Activated CD8-positive, alpha-beta T cell treated with anti-CD3 and anti-CD28 coated beads, Interleukin-2, amount 10 ng/mL, durations not matched to agents 7 days and 5 days (primary cell): ENCODE results near the gene BLM. TPM values are rescaled to one million over a fixed set of nuclear protein-coding genes. Genes with fewer than 3 reads are reported as not detected.
"Not testable (repeated sequence)": the region's sequence is repeated elsewhere in the genome, so short reads cannot be mapped to it uniquely, and the experiment has no call there.

Source experiments
- ATAC-seq: fragments of 150-1000 bp; cut with Tn5 transposase; one replicate; pipeline ENCODE4 v1.10.0; 2021; ENCODE audit warnings: moderate library complexity
- CTCF ChIA-PET: fragments of 350-600 bp; sonication (Branson Sonifier 250); formaldehyde crosslinking; loops from one replicate; lab custom pipeline; 2021; ENCODE audit warnings: antibody characterized with exemption; lab: Charles Lee
- POLR2A ChIA-PET: fragments of 350-600 bp; sonication (Branson Sonifier 250); formaldehyde crosslinking; loops from one replicate; lab custom pipeline; 2021; ENCODE audit warnings: antibody characterized with exemption; lab: Charles Lee
- DNase-seq: peaks from one replicate; pipeline ENCODE4 v3.0.0-alpha.2; 2020
- H3K27ac Mint-ChIP-seq: one replicate; pipeline ENCODE4 v1.8.0; 2021; ENCODE audit warnings: mild to moderate bottlenecking, mixed read lengths
- H3K27me3 Mint-ChIP-seq: one replicate; pipeline ENCODE4 v1.8.0; 2021; ENCODE audit warnings: low read depth, mixed read lengths
- H3K36me3 Mint-ChIP-seq: one replicate; pipeline ENCODE4 v1.8.0; 2021; ENCODE audit warnings: low read depth, mixed read lengths
- H3K4me1 Mint-ChIP-seq: one replicate; pipeline ENCODE4 v1.8.0; 2021; ENCODE audit warnings: low read depth, mixed read lengths
- H3K4me3 Mint-ChIP-seq: one replicate; pipeline ENCODE4 v1.8.0; 2021; ENCODE audit warnings: mild to moderate bottlenecking, mixed read lengths
- H3K9me3 Mint-ChIP-seq: one replicate; pipeline ENCODE4 v1.8.0; 2022; ENCODE audit warnings: mixed read lengths; ENCODE audit not compliant: insufficient read depth
- total RNA-seq, 2 experiments: library from RNA; stranded (reverse); gene quantifications; one replicate each; pipeline ENCODE4 v1.2.3, GENCODE V29; 2021

Gene BLM
- total RNA-seq, 2 experiments from 2014 or later = 52.3 to 57.4 TPM

DNA sequence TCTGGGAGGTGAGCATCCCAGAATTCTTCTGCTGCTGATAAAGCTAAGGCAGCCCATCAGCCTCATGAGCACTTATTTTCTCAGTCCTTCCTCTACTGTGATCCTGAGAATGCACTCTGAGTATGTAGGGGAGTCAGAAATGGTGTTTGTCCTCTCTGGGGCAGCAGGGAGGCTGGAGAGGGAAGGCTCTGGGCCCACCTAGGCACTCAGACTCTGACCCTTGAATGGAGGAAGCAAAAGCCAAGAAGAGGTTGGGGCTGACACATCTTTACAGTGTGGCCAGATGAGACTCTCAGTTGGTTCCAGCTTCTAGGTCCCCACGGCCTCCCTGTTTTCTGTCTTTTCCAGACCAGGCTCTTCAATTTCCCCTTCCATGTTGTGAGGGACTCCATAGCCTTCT lies 36.1 kb upstream of the BLM start:
- H3K27me3 Mint-ChIP-seq = no peaks in the 10 kb centered on the region
- ChIA-PET CTCF (no interaction called here), POLR2A (interaction anchor here (0.6 kb wide), 1 partner anchor 16 kb away, joined by 3 read pairs; no protein-coding TSS in a partner anchor)
- H3K36me3 Mint-ChIP-seq = peaks cover 8% of the 10 kb centered on the region
- H3K4me1 Mint-ChIP-seq = peaks cover 64% of the 10 kb centered on the region
- no peak overlapping the region for H3K27ac Mint-ChIP-seq
- H3K4me3 Mint-ChIP-seq = no peak overlapping the region
- ATAC-seq = no peak
- DNase-seq = no peak
- no peaks in the 10 kb centered on the region for H3K9me3 Mint-ChIP-seq

DNA sequence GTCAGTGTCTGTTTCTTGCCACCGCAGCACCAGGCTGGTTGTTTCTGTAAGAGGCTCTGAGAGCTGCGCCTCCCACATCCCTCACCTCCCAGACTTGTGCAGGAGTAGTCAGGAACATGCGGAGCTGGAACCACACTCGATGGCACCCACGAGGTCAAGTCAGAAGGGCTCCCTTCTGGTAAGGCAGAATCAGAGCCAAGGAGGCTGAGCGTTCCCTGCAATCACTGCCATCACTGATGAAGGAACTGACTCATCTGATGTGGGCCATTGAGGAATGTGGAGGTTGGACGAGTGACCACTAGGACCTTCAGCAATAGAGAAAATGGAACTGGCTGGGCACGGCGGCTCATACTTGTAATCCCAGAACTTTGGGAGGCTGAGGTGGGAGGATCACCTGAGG lies 35.7 kb upstream of the BLM start:
- H3K9me3 Mint-ChIP-seq = no peaks in the 10 kb centered on the region
- POLR2A ChIA-PET = interaction anchor here (0.6 to 1.6 kb wide), 2 partner anchors 15 to 16 kb away, joined by 3 to 4 read pairs; no protein-coding TSS in a partner anchor
- no peak for DNase-seq
- no peak for ATAC-seq
- H3K4me1 Mint-ChIP-seq = peaks cover 67% of the 10 kb centered on the region
- H3K4me3 Mint-ChIP-seq = no peak overlapping the region
- CTCF ChIA-PET = no interaction called here
- peaks cover 4% of the 10 kb centered on the region for H3K36me3 Mint-ChIP-seq
- no peaks in the 10 kb centered on the region for H3K27me3 Mint-ChIP-seq
- no peak overlapping the region for H3K27ac Mint-ChIP-seq

DNA sequence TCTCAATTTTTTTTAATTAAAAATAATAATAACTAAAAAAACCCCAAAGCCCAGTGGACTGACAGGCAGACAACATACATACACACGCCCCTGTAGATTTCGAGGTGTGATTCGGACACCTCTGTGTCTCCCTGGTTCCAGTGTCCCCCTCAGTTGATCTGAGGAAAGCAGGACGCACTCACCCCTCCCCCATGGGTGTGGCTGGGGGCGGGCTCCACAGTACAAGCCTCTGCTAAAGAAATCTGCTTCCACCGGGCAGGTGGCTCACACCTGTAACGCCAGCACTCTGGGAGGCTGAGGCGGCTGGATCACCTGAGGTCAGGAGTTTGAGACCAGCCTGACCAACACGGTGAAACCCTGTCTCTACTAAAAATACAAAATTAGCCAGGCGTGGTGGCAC lies 33.8 kb upstream of the BLM start:
- Mint-ChIP-seq H3K4me3 (no peak overlapping the region), H3K4me1 (peaks cover 73% of the 10 kb centered on the region), H3K36me3 (peaks cover 8% of the 10 kb centered on the region), H3K27me3 (no peaks in the 10 kb centered on the region), H3K27ac (no peak overlapping the region), H3K9me3 (no peaks in the 10 kb centered on the region)
- DNase-seq (no peak), ATAC-seq (no peak)
- ChIA-PET CTCF (no interaction called here), POLR2A (interaction anchor here (1.6 kb wide), 1 partner anchor 17 kb away, joined by 4 read pairs; no protein-coding TSS in a partner anchor)

DNA sequence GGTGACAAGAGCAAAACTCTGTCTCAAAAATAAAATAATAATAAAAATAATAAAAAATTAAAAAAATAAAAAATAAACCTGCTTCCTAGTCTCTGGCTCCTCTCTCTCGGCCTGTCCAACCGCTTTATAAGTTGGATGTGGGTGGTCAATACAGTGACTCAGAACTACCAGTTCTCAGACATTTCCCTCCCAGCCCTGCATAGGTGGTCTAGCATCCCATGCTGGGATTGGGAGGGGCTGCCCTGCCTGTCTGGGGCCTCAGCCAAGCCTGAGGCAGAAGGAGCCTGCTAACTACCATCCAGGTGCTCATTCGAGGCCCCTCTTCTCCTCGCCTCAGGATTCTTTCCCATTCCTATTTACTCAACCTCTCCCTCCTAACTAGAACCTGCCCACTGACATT lies 33.3 kb upstream of the BLM start:
- ATAC-seq (no peak), DNase-seq (no peak)
- no peak overlapping the region for H3K4me3 Mint-ChIP-seq
- H3K27ac Mint-ChIP-seq = peak overlapping the region; percentile 55
- ChIA-PET POLR2A (interaction anchor here (3.6 kb wide), 1 partner anchor 19 kb away, joined by 35 read pairs; no protein-coding TSS in a partner anchor), CTCF (no interaction called here)
- no peaks in the 10 kb centered on the region for H3K9me3 Mint-ChIP-seq
- H3K4me1 Mint-ChIP-seq = peaks cover 71% of the 10 kb centered on the region
- peaks cover 10% of the 10 kb centered on the region for H3K36me3 Mint-ChIP-seq
- H3K27me3 Mint-ChIP-seq = no peaks in the 10 kb centered on the region

DNA sequence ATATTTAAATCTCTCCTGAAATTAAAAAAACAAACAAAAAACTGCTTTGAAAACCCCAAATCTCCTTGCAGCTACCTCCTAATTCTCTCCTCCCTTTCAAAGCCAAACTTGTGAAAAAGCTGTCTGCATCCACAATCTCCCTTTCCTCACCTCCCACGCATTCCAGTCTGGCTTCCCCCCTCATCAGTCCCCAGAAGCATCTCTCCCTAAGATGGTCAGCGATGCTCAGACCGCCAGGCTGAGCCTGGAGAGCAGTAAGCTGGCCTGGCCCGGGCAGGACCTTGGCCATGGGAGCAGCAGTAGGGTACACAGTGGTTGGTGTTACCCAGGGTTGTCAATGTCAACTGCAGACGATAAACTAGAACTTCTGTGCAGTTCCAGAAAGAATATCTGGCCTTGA lies 32.9 kb upstream of the BLM start:
- Mint-ChIP-seq H3K4me3 (no peak overlapping the region), H3K27me3 (no peaks in the 10 kb centered on the region), H3K27ac (peak overlapping the region; percentile 55), H3K9me3 (no peaks in the 10 kb centered on the region), H3K36me3 (peaks cover 10% of the 10 kb centered on the region), H3K4me1 (peaks cover 67% of the 10 kb centered on the region)
- ChIA-PET POLR2A (interaction anchor here (1.9 to 3.6 kb wide), 2 partner anchors 13 to 20 kb away, joined by 4 to 35 read pairs; no protein-coding TSS in a partner anchor), CTCF (interaction anchor here (1.7 kb wide), 1 partner anchor 20 kb away, joined by 6 read pairs; no protein-coding TSS in a partner anchor)
- ATAC-seq = no peak
- DNase-seq = no peak

DNA sequence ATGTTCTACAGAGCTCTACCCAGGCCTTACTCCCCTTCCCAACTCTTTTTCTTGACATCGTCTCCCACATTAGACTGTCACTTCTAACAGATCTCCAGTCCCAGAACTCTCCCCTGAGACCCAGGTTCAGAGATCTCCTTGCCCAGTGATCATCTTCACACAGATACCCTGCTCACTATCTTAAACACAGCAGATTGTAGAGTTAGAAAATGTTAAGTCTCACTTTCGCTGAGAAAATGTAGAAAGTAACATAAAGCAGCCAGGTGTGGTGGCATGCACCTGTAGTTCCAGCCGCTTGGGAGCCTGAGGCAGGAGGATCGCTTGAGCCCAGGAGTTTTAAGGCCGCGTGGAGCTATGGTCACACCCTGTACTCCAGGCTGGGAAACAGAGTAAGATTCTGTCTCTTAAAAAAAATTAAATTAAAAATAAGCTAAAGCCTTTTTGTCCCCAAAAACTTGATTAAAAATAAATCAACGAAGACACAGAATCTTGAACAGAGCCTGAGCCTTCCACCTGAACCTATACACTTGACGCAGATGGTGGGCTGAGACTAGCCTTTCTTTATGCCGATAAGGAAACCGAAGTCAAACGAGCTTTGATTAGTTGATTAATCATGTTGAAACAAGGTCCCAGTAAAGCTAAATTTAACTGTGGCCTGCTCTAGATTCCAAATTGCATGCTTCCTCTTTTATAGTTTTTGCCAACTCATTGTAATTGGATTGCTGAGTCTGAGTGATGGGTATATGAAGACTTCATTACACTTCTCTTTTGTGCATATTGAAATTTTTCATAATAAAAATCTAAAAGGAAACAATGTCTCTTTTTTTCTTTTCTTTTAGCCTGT lies 31.3 kb upstream of the BLM start:
- H3K27ac Mint-ChIP-seq = peak overlapping the region; percentile 98
- CTCF ChIA-PET = interaction anchor here (1.6 to 2.5 kb wide), 5 partner anchors 22 to 246 kb away, joined by 3 to 12 read pairs (median 6); partner anchors contain the start of gene HDDC3
- no peaks in the 10 kb centered on the region for H3K27me3 Mint-ChIP-seq
- peak overlapping the region; percentile 47 for H3K4me3 Mint-ChIP-seq
- peaks cover 15% of the 10 kb centered on the region for H3K36me3 Mint-ChIP-seq
- H3K9me3 Mint-ChIP-seq = no peaks in the 10 kb centered on the region
- H3K4me1 Mint-ChIP-seq = peaks cover 57% of the 10 kb centered on the region
- POLR2A ChIA-PET = interaction anchor here (0.6 to 3.6 kb wide), 9 partner anchors 7 to 1542 kb away, joined by 3 to 35 read pairs (median 6); partner anchors contain the start of gene BLM
- ATAC-seq (peak; percentile 9), DNase-seq (no peak)

DNA sequence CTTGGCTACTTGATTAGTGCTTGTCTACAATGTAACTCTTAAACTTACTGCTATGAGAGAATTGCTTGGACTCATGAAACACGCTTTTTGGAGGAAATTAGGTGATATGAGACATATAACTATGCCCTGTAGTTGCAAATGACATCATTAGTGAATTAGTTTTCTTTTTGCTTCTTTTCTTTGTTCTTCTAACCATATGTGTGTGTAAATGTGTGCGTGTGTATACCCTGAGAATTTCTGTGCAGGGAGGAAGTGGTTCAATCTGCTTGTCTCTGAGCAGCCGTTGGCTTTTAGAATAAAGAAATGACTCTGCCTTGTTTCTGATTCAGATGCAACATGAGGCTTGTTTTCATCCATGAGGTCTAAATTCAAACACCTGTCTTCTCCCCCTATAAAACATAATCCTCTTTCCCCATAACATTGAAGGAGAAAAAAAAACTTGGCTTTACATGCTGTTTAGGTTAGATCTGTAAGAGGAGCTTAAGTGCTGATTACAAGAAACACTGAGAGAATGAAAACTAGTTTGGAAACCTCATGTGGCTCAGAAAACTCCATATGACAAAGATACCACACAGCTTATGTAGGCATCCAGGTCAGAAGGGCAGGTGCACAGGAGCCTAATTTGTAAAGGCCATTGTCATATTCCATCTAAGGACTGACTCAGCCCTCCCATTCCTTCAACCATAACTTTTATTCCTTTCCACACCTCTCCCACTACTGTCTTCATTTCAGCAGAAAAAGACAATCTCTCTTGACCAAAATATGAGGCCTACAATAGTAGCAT lies 30.5 kb upstream of the BLM start:
- Mint-ChIP-seq H3K4me3 (peak overlapping the region; percentile 47), H3K36me3 (peaks cover 15% of the 10 kb centered on the region), H3K9me3 (no peaks in the 10 kb centered on the region), H3K27ac (peak overlapping the region; percentile 98), H3K27me3 (no peaks in the 10 kb centered on the region), H3K4me1 (peaks cover 60% of the 10 kb centered on the region)
- ATAC-seq (peak; percentile 94), DNase-seq (peak; percentile 74)
- ChIA-PET CTCF (interaction anchor here (0.6 to 2.5 kb wide), 6 partner anchors 30 to 367 kb away, joined by 3 to 12 read pairs (median 4); partner anchors contain the start of genes BLM and HDDC3), POLR2A (interaction anchor here (0.6 to 3.6 kb wide), 9 partner anchors 8 to 1541 kb away, joined by 3 to 35 read pairs (median 6); partner anchors contain the start of gene BLM)

DNA sequence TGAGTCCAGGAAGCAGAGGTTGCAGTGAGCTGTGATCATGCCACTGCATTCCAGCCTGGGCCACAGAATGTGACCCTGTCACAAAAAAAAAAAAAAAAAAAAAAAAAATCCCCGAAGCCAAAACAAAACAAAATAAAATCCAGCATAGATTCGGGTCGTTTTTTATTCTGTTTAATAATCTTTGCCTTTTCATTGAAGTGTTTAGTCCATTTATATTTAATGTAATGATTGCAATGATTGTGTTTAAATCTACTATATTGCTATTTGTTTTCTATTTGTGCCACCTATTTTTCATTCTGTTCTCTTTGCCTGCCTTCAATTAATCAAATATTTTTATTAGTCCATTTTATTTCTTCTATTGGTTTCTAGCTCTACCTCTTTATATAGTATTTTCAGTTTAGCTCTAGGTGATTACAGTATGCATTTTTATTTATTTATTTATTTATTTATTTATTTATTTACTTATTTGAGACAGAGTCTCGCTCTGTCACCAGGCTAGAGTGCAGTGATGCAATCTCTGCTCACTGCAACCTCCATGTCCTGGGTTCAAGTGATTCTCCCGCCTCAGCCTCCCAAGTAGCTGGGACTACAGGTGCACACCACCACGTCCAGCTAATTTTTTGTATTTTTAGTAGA lies 27.7 kb upstream of the BLM start:
- peaks cover 18% of the 10 kb centered on the region for H3K36me3 Mint-ChIP-seq
- H3K27ac Mint-ChIP-seq, ATAC-seq, H3K27me3 Mint-ChIP-seq, H3K9me3 Mint-ChIP-seq, H3K4me3 Mint-ChIP-seq, DNase-seq: not testable (repeated sequence)
- H3K4me1 Mint-ChIP-seq = peaks cover 74% of the 10 kb centered on the region
- POLR2A ChIA-PET = interaction anchor here (1.4 kb wide), 1 partner anchor 28 kb away, joined by 3 read pairs; the partner anchor contains the start of gene BLM
- CTCF ChIA-PET = interaction anchor here (1.0 to 1.5 kb wide), 2 partner anchors 32 to 40 kb away, joined by 3 to 5 read pairs; no protein-coding TSS in a partner anchor

DNA sequence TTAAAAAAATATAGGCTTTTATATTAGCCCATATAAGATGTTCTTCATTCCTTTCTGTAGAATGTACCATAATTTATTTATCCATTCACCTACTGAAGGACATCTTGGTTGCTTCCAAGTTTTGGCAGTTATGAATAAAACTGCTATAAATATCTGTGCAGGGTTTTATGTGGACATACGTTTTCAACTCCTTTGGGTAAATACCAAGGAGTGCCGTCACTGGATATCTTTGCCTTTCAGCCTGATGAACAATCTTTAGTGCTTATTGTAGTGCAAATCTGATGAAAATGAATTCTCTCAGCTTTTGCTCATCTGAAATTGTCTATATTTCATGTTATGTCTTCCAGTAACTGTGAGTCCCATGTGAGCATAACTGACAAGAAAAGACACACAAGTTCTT lies 26.6 kb upstream of the BLM start:
- DNase-seq (no peak), ATAC-seq (no peak)
- H3K36me3 Mint-ChIP-seq = peaks cover 18% of the 10 kb centered on the region
- CTCF ChIA-PET = interaction anchor here (1.5 kb wide), 1 partner anchor 195 kb away, joined by 3 read pairs; no protein-coding TSS in a partner anchor
- no peak overlapping the region for H3K27ac Mint-ChIP-seq
- POLR2A ChIA-PET = no interaction called here
- H3K4me1 Mint-ChIP-seq = peaks cover 65% of the 10 kb centered on the region
- no peak overlapping the region for H3K4me3 Mint-ChIP-seq
- H3K9me3 Mint-ChIP-seq = no peaks in the 10 kb centered on the region
- no peaks in the 10 kb centered on the region for H3K27me3 Mint-ChIP-seq

DNA sequence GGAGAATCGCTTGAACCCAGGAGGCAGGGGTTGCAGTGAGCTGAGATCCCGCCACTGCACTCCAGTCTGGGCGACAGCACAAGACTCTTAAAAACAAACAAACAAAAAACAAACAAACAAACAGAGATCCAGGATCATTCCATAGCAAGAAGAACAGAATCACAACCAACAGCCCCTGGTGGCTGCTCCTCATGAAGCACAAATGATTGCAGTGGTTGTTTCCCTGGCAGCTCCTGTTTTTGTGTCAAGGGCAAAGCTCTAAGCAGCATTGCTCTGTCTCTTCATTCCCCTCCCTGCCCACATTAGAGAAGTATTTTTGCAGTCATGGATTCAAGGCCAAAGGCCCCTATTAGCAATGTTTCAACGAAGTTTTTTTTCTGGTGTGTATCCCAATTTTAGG lies 25.8 kb upstream of the BLM start:
- Mint-ChIP-seq H3K27ac (no peak overlapping the region), H3K4me3 (no peak overlapping the region), H3K4me1 (peaks cover 61% of the 10 kb centered on the region), H3K27me3 (no peaks in the 10 kb centered on the region), H3K9me3 (no peaks in the 10 kb centered on the region), H3K36me3 (peaks cover 18% of the 10 kb centered on the region)
- ChIA-PET CTCF (interaction anchor here (0.8 to 3.2 kb wide), 5 partner anchors 35 to 195 kb away, joined by 3 to 19 read pairs (median 3); no protein-coding TSS in a partner anchor), POLR2A (interaction anchor here (1.8 kb wide), 1 partner anchor 43 kb away, joined by 4 read pairs; no protein-coding TSS in a partner anchor)
- ATAC-seq (no peak), DNase-seq (no peak)
